Lower lobe of right lung (tissue), 2 donors: ENCODE results near the gene MEGF11. TPM values are rescaled to one million over a fixed set of nuclear protein-coding genes. Genes with fewer than 3 reads are reported as not detected.

Experiments used
- ATAC-seq, 2 donors: fragments of 200-7000 bp; cut with Tn5 transposase; one replicate each; pipeline ENCODE4 v1.9.1; 2020 to 2022; ENCODE audit warnings: mild to moderate bottlenecking in 2 of 2, moderate library complexity in 2 of 2
- DNase-seq: peaks from one replicate; pipeline ENCODE4 v3.0.0-alpha.2; 2020
- H3K27ac ChIP-seq: fragments of 200-600 bp; one replicate; pipeline ENCODE4 v1.8.0; 2022
- H3K27me3 ChIP-seq: fragments of 200-600 bp; one replicate; pipeline ENCODE4 v1.8.0; 2022; ENCODE audit warnings: low read depth
- H3K36me3 ChIP-seq: fragments of 200-600 bp; one replicate; pipeline ENCODE4 v1.8.0; 2022; ENCODE audit warnings: mild to moderate bottlenecking
- H3K4me1 ChIP-seq: fragments of 200-600 bp; one replicate; pipeline ENCODE4 v1.8.0; 2022
- H3K4me3 ChIP-seq: fragments of 200-600 bp; one replicate; pipeline ENCODE4 v1.8.0; 2022; ENCODE audit warnings: mild to moderate bottlenecking
- H3K9me3 ChIP-seq: fragments of 200-600 bp; one replicate; pipeline ENCODE4 v1.8.0; 2022
- intact Hi-C: fragments of 100-400 bp; cut with DNase I; formaldehyde crosslinking; loops from one replicate; pipeline ENCODE4 v1.11.0; 2022
- total RNA-seq: library from RNA; stranded (reverse); fragmentation: NEBNext Ultra II Directional; extraction: Animal tissue kit (Norgen Biotek cat#: 25700); gene quantifications from one replicate; pipeline ENCODE4 v1.2.1, GENCODE V29; 2021
- TF ChIP-seq, protein P1 (sequence below): fragments of 200-600 bp; IDR thresholded peaks from one replicate; pipeline ENCODE4 v1.8.0; 2022; ENCODE audit warnings: antibody characterized with exemption, mild to moderate bottlenecking
- donor health status: DM: no; HTN: yes; CAD: no; lungs with severe emphysema.

Gene MEGF11
- total RNA-seq, 1 donor from 2014 or later: not detected

DNA sequence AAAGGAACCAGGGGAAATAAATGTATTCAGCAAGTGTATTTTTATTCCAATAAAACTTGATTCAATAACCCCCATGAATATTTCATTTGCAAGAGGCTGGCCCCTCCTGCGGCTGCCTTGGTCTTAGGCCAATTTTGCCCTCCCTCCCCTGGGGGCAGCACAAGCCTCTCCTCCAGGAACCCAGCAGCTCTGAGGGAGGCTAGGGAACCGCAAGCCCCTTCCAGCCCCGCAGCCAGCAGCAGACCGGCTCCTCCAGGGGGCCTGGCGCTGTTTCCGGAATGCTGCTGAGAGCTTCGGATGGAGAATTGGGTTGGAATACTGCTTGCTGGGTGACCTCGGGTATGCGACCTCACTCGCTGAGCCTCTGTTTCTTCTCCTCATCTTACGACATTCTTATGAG lies 234.2 kb downstream of the MEGF11 start:
- no peak for ATAC-seq
- no peak overlapping the region for H3K27ac ChIP-seq
- H3K9me3 ChIP-seq: no peaks in the 10 kb centered on the region
- no peaks in the 10 kb centered on the region for H3K36me3 ChIP-seq
- no peak for DNase-seq
- H3K4me3 ChIP-seq: no peak overlapping the region
- TF ChIP-seq, protein P1, sequence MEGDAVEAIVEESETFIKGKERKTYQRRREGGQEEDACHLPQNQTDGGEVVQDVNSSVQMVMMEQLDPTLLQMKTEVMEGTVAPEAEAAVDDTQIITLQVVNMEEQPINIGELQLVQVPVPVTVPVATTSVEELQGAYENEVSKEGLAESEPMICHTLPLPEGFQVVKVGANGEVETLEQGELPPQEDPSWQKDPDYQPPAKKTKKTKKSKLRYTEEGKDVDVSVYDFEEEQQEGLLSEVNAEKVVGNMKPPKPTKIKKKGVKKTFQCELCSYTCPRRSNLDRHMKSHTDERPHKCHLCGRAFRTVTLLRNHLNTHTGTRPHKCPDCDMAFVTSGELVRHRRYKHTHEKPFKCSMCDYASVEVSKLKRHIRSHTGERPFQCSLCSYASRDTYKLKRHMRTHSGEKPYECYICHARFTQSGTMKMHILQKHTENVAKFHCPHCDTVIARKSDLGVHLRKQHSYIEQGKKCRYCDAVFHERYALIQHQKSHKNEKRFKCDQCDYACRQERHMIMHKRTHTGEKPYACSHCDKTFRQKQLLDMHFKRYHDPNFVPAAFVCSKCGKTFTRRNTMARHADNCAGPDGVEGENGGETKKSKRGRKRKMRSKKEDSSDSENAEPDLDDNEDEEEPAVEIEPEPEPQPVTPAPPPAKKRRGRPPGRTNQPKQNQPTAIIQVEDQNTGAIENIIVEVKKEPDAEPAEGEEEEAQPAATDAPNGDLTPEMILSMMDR: no peak
- no peaks in the 10 kb centered on the region for H3K4me1 ChIP-seq
- peaks cover 3% of the 10 kb centered on the region for H3K27me3 ChIP-seq
- intact Hi-C loops: no loop called here

DNA sequence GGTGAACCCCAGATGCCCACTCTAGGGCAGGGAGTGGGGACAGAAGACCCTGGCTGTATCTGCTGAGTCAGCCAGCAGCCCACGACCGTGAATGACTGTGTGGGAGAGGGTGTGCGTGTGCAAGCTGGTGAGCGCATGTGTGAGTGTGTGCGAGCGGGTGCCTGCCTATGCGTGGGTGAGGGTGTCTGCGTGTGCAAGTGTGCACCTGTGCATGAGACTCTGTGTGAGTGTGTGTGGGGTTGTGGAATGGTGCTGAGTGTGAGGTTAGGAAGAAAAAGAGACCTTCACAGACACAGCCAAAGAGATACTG lies 235.1 kb downstream of the MEGF11 start:
- intact Hi-C loops: no loop called here
- no peak for ATAC-seq
- Histone ChIP-seq H3K4me3 (no peak overlapping the region), H3K4me1 (no peaks in the 10 kb centered on the region), H3K9me3 (no peaks in the 10 kb centered on the region), H3K36me3 (no peaks in the 10 kb centered on the region), H3K27me3 (no peaks in the 10 kb centered on the region), H3K27ac (no peak overlapping the region)
- TF ChIP-seq, protein P1: no peak
- no peak for DNase-seq

DNA sequence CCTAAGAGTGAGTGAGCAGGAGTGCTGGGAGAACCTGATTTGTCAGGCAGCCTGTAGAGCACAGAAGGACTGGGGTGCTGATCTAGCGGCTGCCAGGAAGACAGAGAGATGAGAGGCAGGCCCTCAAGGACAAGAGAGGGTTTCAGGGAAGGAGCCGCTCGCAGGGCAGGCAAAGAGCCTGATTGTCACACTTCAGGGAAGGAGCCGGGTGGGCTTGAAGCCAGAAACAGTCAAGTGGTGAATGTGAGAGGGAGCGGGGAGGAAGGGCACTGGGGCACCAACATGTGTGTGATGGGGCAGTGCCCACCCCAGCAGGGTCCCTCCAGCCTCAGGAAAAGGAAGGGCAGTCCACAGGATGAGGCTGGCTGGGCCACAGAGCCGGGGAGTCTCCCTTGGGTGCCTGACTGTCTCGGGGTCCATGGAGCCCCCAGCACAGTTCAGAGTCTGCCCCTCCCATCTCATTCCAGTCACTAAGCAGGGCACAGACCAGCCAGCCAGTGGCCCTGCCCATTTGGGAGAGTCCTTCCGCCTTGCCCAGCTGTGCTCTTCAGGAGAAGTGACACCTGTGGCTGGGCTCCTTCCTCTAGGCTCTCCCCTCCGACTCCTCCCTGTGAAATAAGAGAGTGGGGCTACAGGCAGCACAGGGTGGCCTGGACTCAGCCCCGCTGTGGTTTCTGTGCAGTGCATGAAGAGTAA lies 235.6 kb downstream of the MEGF11 start:
- DNase-seq (no peak), ATAC-seq (peak in 1 of 2 donors; percentile 16)
- TF ChIP-seq, protein P1: no peak
- Histone ChIP-seq H3K36me3 (no peaks in the 10 kb centered on the region), H3K4me1 (no peaks in the 10 kb centered on the region), H3K9me3 (no peaks in the 10 kb centered on the region), H3K27me3 (no peaks in the 10 kb centered on the region), H3K27ac (no peak overlapping the region), H3K4me3 (no peak overlapping the region)
- intact Hi-C loops: no loop called here

DNA sequence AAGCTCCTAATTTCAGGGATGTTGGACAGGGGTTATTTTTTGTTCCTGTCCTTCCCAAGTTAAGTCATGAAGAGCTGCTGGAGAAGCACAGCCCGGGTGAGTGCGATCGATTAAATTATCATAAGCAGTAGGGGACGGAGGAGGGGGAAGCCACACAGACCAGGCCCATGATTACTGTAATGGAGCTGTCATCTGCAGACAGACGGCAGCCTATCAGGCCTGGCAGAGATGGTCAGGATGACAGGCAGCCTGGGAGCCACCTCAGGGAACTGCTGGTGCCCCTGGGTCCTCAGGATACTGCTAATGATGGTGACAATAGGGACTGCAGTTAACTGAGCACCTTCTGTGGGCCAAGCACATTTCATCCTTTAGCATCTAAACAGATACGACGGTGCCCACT lies 236.6 kb downstream of the MEGF11 start:
- Histone ChIP-seq H3K27ac (no peak overlapping the region), H3K4me3 (no peak overlapping the region), H3K36me3 (no peaks in the 10 kb centered on the region), H3K4me1 (no peaks in the 10 kb centered on the region), H3K27me3 (no peaks in the 10 kb centered on the region), H3K9me3 (no peaks in the 10 kb centered on the region)
- DNase-seq (no peak), ATAC-seq (no peak)
- TF ChIP-seq, protein P1: no peak
- intact Hi-C loops: no loop called here

DNA sequence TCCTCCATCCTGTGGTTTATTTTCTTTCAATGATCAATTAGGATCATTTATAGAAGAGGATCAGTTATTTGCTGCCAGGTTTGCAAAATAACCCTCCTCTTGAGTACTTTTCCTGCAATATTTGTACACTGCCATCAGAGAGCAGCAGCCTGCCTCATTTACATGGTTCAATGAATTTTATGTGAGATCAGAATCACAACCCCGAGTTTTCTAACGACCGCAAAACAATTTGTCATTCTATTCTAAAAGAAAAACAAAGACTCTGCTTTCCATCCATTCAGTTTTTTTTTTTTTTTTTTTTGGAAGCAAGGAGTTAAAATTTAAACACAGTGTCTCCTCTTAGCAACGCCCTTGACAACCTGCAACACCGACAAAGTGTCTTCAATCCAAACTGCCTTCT lies 237.4 kb downstream of the MEGF11 start:
- no peak for ATAC-seq
- intact Hi-C loops: no loop called here

More for the DNA sequence above, 237.4 kb downstream of the MEGF11 start:
- DNase-seq: no peak
- TF ChIP-seq, protein P1: no peak
- Histone ChIP-seq H3K9me3 (no peaks in the 10 kb centered on the region), H3K4me1 (no peaks in the 10 kb centered on the region), H3K27ac (no peak overlapping the region), H3K36me3 (no peaks in the 10 kb centered on the region), H3K27me3 (no peaks in the 10 kb centered on the region), H3K4me3 (no peak overlapping the region)
